Common myeloid progenitor, CD34-positive (primary cell): ENCODE measurements around the gene CCL13.

Experiments used
- CTCF ChIA-PET: fragments of 350-600 bp; sonication (Branson Sonifier 250); formaldehyde crosslinking; loops from one replicate; lab custom pipeline; 2021; ENCODE audit warnings: antibody characterized with exemption; lab: Charles Lee
- POLR2A ChIA-PET: fragments of 350-600 bp; sonication (Branson Sonifier 250); formaldehyde crosslinking; loops from one replicate; lab custom pipeline; 2021; ENCODE audit warnings: antibody characterized with exemption; lab: Charles Lee
- DNase-seq, 3 donors: peaks; one replicate each; pipeline versions ENCODE4 v3.0.0 to v3.0.0-alpha.2; 2013
- H3K27ac ChIP-seq, 2 experiments: 1 replicate in 1 of 2; 2 replicates in 1 of 2; pipeline ENCODE4 v1.7.0; 2013; ENCODE audit warnings: inconsistent platforms in 2 of 2, low read length in 2 of 2, mild to moderate bottlenecking in 2 of 2, low read depth in 1 of 2, moderate library complexity in 1 of 2; ENCODE audit not compliant: severe bottlenecking in 2 of 2, insufficient read depth in 1 of 2, poor library complexity in 1 of 2
- H3K27me3 ChIP-seq, 5 experiments: replicated peaks in 2 of 5; 1 replicate in 3 of 5; 2 replicates in 2 of 5; pipeline versions ENCODE4 v1.6.1 to v1.7.0; 2013; ENCODE audit warnings: low read length in 4 of 5, mild to moderate bottlenecking in 2 of 5, moderate library complexity in 2 of 5, inconsistent platforms in 1 of 5; ENCODE audit not compliant: insufficient read depth in 5 of 5, control insufficient read depth in 4 of 5
- H3K36me3 ChIP-seq, 4 experiments: 1 replicate in 2 of 4; 2 replicates in 2 of 4; pipeline versions ENCODE4 v1.6.1 to v1.7.0; 2013; ENCODE audit warnings: low read length in 3 of 4, control low read depth in 1 of 4, mild to moderate bottlenecking in 1 of 4; ENCODE audit not compliant: control insufficient read depth in 4 of 4, insufficient read depth in 4 of 4
- H3K4me1 ChIP-seq, 4 experiments: 1 replicate in 3 of 4; 2 replicates in 1 of 4; pipeline versions ENCODE4 v1.6.1 to v1.7.1; 2013; ENCODE audit warnings: low read length in 3 of 4, mild to moderate bottlenecking in 3 of 4, control low read depth in 1 of 4, inconsistent platforms in 1 of 4, moderate library complexity in 1 of 4; ENCODE audit not compliant: control insufficient read depth in 4 of 4, insufficient read depth in 4 of 4; ENCODE audit errors: control extremely low read depth in 1 of 4
- H3K4me3 ChIP-seq, 7 experiments: 1 replicate in 4 of 7; 2 replicates in 3 of 7; pipeline versions ENCODE4 v1.5.1 to v1.7.0; 2013; ENCODE audit warnings: mild to moderate bottlenecking in 7 of 7, low read length in 6 of 7, moderate library complexity in 6 of 7, inconsistent platforms in 2 of 7, low read depth in 2 of 7, control low read depth in 1 of 7; ENCODE audit not compliant: insufficient read depth in 4 of 7, control insufficient read depth in 1 of 7; ENCODE audit errors: extremely low read depth in 1 of 7
- H3K9me3 ChIP-seq, 5 experiments: 1 replicate in 4 of 5; 2 replicates in 1 of 5; pipeline versions ENCODE4 v1.6.1 to v1.7.1; 2013; ENCODE audit warnings: low read length in 4 of 5, mild to moderate bottlenecking in 2 of 5, inconsistent platforms in 1 of 5, low read depth in 1 of 5, moderate library complexity in 1 of 5; ENCODE audit not compliant: control insufficient read depth in 4 of 5, insufficient read depth in 2 of 5; ENCODE audit errors: control extremely low read depth in 1 of 5
- WGBS: methylation state at CpG from one replicate; pipeline ENCODE4 v1.1.5; 2013; ENCODE audit not compliant: insufficient coverage; 5-methylcytosine and 5-hydroxymethylcytosine counted together

Gene CCL13

GRCh38 chr17:34386697-34387550, 30.6 kb downstream of the CCL13 start:
- Histone ChIP-seq H3K27ac (peak overlapping the region in 1 of 2 experiments; percentile 5), H3K9me3 (no peaks in the 10 kb centered on the region), H3K4me1 (peaks cover 11 to 69% (median 65%) of the 10 kb centered on the region in 4 experiments), H3K36me3 (no peaks in the 10 kb centered on the region), H3K27me3 (no peaks in the 10 kb centered on the region), H3K4me3 (no peak overlapping the region)
- ChIA-PET CTCF (interaction anchor here (0.9 to 3.6 kb wide), 8 partner anchors 9 to 215 kb away, joined by 3 to 18 read pairs (median 6); no protein-coding TSS in a partner anchor), POLR2A (interaction anchor here (0.5 to 1.3 kb wide), 2 partner anchors 11 to 217 kb away, joined by 4 read pairs; no protein-coding TSS in a partner anchor)
- 90% methylated on average over 4 of the region's 5 CpGs for WGBS
- peak; percentile 44 to 92 (median 91) for DNase-seq

GRCh38 chr17:34387566-34387965, 31.3 kb downstream of the CCL13 start:
- no peak for DNase-seq
- Histone ChIP-seq H3K9me3 (no peaks in the 10 kb centered on the region), H3K4me3 (no peak overlapping the region), H3K27ac (no peak overlapping the region), H3K36me3 (no peaks in the 10 kb centered on the region), H3K4me1 (peaks cover 11 to 66% (median 59%) of the 10 kb centered on the region in 4 experiments), H3K27me3 (no peaks in the 10 kb centered on the region)
- WGBS = 91% methylated on average over 3 of the region's 5 CpGs
- POLR2A ChIA-PET = interaction anchor here (0.5 to 1.3 kb wide), 2 partner anchors 10 to 218 kb away, joined by 4 read pairs; no protein-coding TSS in a partner anchor
- CTCF ChIA-PET = interaction anchor here (0.9 to 3.6 kb wide), 6 partner anchors 10 to 39 kb away, joined by 3 to 18 read pairs (median 6); no protein-coding TSS in a partner anchor

GRCh38 chr17:34389126-34389750, 33.0 kb downstream of the CCL13 start:
- POLR2A ChIA-PET = no interaction called here
- WGBS = no CpG with 5 or more reads among the region's 6 CpGs
- Histone ChIP-seq H3K36me3 (no peaks in the 10 kb centered on the region), H3K4me1 (peaks cover 11 to 54% (median 47%) of the 10 kb centered on the region in 4 experiments), H3K27me3 (no peaks in the 10 kb centered on the region), H3K4me3 (peak overlapping the region in 3 of 7 experiments; percentile 4 to 43 (median 38)), H3K9me3 (no peaks in the 10 kb centered on the region), H3K27ac (no peak overlapping the region)
- peak in 2 of 3 donors; percentile 63 to 70 for DNase-seq
- CTCF ChIA-PET = interaction anchor here (0.6 to 3.6 kb wide), 6 partner anchors 10 to 189 kb away, joined by 3 to 18 read pairs (median 4); no protein-coding TSS in a partner anchor

- H3K4me3 ChIP-seq = no peak overlapping the region
- no peak overlapping the region for H3K27ac ChIP-seq
- no peaks in the 10 kb centered on the region for H3K36me3 ChIP-seq
- peaks cover 11 to 46% (median 44%) of the 10 kb centered on the region in 4 experiments for H3K4me1 ChIP-seq
- CTCF ChIA-PET = interaction anchor here (1.0 to 2.4 kb wide), 3 partner anchors 9 to 190 kb away, joined by 5 to 6 read pairs (median 6); no protein-coding TSS in a partner anchor
- WGBS = 83% methylated on average over 4 of the region's 4 CpGs
- no peaks in the 10 kb centered on the region for H3K9me3 ChIP-seq
- no peaks in the 10 kb centered on the region for H3K27me3 ChIP-seq
- DNase-seq = no peak
- POLR2A ChIA-PET = no interaction called here
These were observed 34.4 kb downstream of the CCL13 start for GRCh38 chr17:34390649-34391048.

- H3K36me3 ChIP-seq = no peaks in the 10 kb centered on the region
- WGBS = 100% methylated on average over 2 of the region's 2 CpGs
- ChIA-PET CTCF (interaction anchor here (1.0 to 2.4 kb wide), 4 partner anchors 8 to 191 kb away, joined by 3 to 6 read pairs (median 6); no protein-coding TSS in a partner anchor), POLR2A (interaction anchor here (0.7 kb wide), 1 partner anchor 55 kb away, joined by 3 read pairs; no protein-coding TSS in a partner anchor)
- DNase-seq = no peak
- H3K9me3 ChIP-seq = no peaks in the 10 kb centered on the region
- peaks cover 11 to 46% (median 41%) of the 10 kb centered on the region in 4 experiments for H3K4me1 ChIP-seq
- no peak overlapping the region for H3K27ac ChIP-seq
- no peak overlapping the region for H3K4me3 ChIP-seq
- no peaks in the 10 kb centered on the region for H3K27me3 ChIP-seq
These were observed 35.0 kb downstream of the CCL13 start for GRCh38 chr17:34391241-34391640.

- ChIA-PET POLR2A (no interaction called here), CTCF (interaction anchor here (0.9 to 1.6 kb wide), 3 partner anchors 8 to 26 kb away, joined by 4 to 5 read pairs (median 4); no protein-coding TSS in a partner anchor)
- Histone ChIP-seq H3K36me3 (no peaks in the 10 kb centered on the region), H3K27ac (no peak overlapping the region), H3K4me1 (peaks cover 6 to 27% (median 23%) of the 10 kb centered on the region in 4 experiments), H3K4me3 (no peak overlapping the region), H3K27me3 (no peaks in the 10 kb centered on the region), H3K9me3 (no peaks in the 10 kb centered on the region)
- WGBS = 100% methylated on average over 1 of the region's 3 CpGs
- DNase-seq = no peak
These were observed 37.1 kb downstream of the CCL13 start for GRCh38 chr17:34393401-34393800.
